ENCODE data around the gene IGFL3. TPM values are rescaled to one million over a fixed set of nuclear protein-coding genes. Genes with fewer than 3 reads are reported as not detected.
A peak's percentile ranks its signal among the peaks of the same experiment; 100 is the strongest.
"Not testable (repeated sequence)": the region's sequence is repeated elsewhere in the genome, so short reads cannot be mapped to it uniquely, and the experiment has no call there.

IGFL3 gene
- total RNA-seq, 1 donor from 2014 or later: not detected

GRCh38 chr19:46131485-46132143, 7.1 kb upstream of the IGFL3 start:
- intact Hi-C loops (cut with micrococcal nuclease): no loop called here
- no peak for DNase-seq
- ATAC-seq: no peak

DNA sequence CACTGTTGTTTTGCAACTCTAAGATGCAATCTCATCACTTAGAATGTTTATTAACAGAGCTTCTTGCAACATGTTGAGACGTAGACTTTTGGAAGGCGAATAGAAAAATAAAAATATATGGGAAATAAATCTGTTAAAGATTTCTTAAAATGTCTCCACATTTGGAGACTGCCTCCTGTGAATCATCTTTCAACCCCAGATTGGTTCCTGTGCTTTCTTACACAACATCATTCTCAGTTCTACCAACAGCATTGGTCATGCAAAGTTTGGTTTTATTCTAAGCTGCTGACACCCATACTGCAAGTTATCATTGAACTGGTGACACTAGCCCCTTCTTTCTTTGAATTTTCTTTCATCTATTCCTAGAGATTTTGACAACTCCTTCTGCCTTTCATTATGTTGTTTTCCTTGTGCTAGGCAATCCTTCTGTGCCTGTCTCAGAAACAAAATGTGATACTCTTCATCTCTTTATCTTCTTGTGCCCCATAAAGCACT, 1.6 kb upstream of the IGFL3 start:
- intact Hi-C loops (cut with micrococcal nuclease): no loop called here
- no peak for ATAC-seq

DNA sequence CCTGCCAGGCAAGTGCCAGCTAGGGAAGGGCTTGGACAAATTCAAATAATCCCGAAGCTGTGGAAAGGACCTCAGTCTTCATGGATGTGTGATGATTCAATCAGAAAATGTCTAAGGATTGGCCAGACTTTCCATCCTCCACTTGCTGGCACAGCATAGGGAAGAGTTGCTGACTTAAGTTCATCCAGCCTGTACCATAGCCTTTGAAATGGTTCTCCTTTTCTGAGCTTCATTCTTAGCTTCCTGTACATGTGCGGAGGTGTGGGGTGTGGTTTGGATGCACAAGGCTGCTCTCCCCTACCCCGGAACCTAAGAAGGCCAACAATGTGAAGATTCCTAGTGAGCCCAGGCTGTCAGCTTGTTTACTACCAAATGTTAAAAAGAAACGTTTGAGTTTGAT, 959 bp upstream of the IGFL3 start:
- ATAC-seq (peak; percentile 23), DNase-seq (no peak)
- intact Hi-C loops (cut with micrococcal nuclease): no loop called here

More for the DNA sequence above, 1.6 kb upstream of the IGFL3 start:
- DNase-seq: no peak

- ATAC-seq (no peak), DNase-seq (no peak)
- intact Hi-C loops (cut with micrococcal nuclease): no loop called here
These were observed 6.4 kb downstream of the IGFL3 start for GRCh38 chr19:46118136-46118535.

DNA sequence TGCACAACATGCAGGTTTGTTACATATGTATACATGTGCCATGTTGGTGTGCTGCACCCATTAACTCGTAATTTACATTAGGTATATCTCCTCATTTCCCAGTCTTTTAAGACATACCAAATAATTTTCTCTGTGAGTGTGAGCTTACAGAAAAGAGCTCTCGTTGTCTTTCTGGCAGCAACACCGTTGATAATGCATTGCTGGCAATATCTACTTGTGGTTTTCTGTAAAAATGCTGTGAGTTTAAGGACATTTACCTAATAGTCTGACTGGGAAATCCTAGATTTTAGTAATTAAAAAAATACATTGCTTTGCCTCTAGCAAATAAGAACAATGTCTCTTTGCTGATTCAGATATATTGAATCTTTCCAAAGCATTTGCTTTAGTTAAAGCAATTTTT, 8.4 kb downstream of the IGFL3 start:
- DNase-seq (no peak), ATAC-seq (no peak)
- intact Hi-C loops (cut with micrococcal nuclease): no loop called here

DNA sequence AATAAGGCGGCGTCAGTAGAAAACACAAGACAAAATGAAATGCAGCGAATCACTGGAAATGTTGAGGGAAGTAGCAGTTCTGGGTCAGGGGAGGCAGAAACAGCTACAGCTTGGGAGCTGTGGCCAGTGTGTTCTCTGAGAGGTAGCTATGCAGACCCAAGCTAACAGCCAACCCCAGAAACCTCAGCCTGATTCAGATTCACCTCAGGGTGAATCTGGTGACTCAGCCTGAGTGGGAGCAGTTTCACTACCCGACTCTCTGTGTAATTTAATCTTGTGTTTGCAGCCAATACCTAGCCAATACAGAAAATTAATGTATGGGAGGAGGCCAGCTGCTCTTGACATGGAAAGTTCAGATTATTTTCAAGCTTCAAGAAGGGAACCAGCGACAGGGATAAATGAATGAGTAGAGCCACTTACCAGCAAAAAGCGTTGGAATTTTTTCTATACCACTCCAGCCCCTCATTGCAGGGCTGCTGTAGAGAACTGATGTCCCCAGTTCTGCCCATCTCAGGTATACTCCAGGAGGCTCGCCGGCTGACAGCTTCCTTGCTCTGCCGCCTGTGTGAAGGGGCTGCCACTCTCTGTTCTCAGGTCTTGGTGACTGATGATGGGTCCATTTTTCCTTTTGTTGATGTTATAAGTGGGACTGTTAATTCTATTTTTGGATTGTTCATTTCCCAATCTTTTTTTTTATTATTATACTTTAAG, 8.9 kb downstream of the IGFL3 start:
- ATAC-seq (no peak), DNase-seq (no peak)
- intact Hi-C loops (cut with micrococcal nuclease): no loop called here

DNA sequence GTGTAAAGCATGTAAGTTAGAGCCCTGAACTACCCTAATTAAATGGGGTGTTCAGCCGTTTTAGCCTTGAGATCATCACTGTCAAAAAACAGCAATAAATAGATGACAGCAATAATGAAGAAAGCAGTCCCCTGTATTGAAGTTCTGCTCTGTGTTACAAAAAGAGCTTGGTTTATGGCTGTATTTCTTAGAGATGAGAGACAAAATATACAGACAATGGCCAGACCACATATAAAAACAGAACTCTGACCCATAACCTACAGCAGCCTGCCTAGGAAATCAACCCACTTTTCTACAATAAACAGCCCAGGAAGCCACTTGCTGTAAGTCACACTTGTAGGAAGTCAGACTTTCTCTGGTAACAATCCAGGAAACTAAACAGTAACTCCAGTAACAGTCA, 10.8 kb downstream of the IGFL3 start:
- ATAC-seq (no peak), DNase-seq (no peak)
- intact Hi-C loops (cut with micrococcal nuclease): no loop called here

- intact Hi-C loops (cut with micrococcal nuclease): no loop called here
- no peak for DNase-seq
- ATAC-seq: no peak
These were observed 12.0 kb downstream of the IGFL3 start for GRCh38 chr19:46112527-46112926.

GRCh38 chr19:46111376-46111775, 13.1 kb downstream of the IGFL3 start:
- intact Hi-C loops (cut with micrococcal nuclease): no loop called here
- ATAC-seq: no peak
- DNase-seq: no peak

GRCh38 chr19:46109876-46110275, 14.6 kb downstream of the IGFL3 start:
- DNase-seq (no peak), ATAC-seq (no peak)
- intact Hi-C loops (cut with micrococcal nuclease): no loop called here

- intact Hi-C loops (cut with micrococcal nuclease): no loop called here
- DNase-seq (no peak), ATAC-seq (no peak)
These were observed 17.1 kb downstream of the IGFL3 start for GRCh38 chr19:46107371-46107770.

GRCh38 chr19:46102333-46102732, 22.2 kb downstream of the IGFL3 start:
- intact Hi-C loops (cut with micrococcal nuclease); ATAC-seq; DNase-seq: not testable (repeated sequence)

DNA sequence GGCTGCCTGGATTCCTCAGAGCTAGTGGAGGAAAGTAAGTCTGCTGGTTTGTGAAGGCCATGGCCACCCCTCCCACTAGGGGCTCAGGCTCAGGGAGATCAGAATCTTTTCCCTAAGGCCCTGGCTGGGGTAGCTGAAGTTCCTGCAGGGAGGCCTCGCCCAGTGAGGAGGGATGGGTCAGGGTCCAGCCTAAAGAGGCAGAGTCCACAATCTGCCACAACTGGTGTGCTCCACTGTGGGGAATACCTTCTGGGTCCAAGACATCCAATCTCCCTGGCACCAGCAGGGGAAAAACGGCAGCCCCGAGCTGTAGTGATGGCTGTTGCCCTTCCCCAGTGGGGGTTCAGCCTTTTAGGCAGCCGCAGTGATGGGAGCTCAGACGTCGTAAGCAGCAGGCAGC, 23.2 kb downstream of the IGFL3 start:
- intact Hi-C loops (cut with micrococcal nuclease): no loop called here
- no peak for DNase-seq
- ATAC-seq: no peak

GRCh38 chr19:46100344-46100743, 24.1 kb downstream of the IGFL3 start:
- no peak for DNase-seq
- intact Hi-C loops (cut with micrococcal nuclease): no loop called here
- ATAC-seq: no peak

DNA sequence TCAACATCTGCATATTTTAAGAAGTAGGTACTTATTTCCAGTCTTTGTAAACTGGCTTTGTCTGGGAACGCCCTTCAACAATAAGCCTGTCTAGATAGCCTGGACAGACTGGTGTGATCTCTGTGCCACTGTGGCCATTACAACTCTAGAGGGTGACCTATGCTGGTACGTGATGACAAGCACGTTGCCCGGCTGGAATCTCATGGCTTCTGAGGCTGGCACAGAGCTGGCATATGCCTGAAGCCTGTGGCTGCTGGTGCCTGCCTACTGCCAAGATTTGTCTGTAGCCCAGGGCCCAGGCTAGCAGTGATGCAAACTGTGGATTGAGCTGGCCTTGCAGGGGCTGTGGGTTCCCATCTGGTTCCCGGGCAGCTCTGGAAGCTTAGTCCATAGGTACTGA, 34.0 kb downstream of the IGFL3 start:
- intact Hi-C loops (cut with micrococcal nuclease): no loop called here
- ATAC-seq (no peak), DNase-seq (no peak)

GRCh38 chr19:46089432-46089831, 35.1 kb downstream of the IGFL3 start:
- intact Hi-C loops (cut with micrococcal nuclease): no loop called here
- DNase-seq (no peak), ATAC-seq (no peak)

- intact Hi-C loops (cut with micrococcal nuclease): no loop called here
- ATAC-seq (no peak), DNase-seq (no peak)
These were observed 36.4 kb downstream of the IGFL3 start for GRCh38 chr19:46088101-46088500.

GRCh38 chr19:46085888-46086287, 38.6 kb downstream of the IGFL3 start:
- no peak for ATAC-seq
- no peak for DNase-seq
- intact Hi-C loops (cut with micrococcal nuclease): no loop called here

DNA sequence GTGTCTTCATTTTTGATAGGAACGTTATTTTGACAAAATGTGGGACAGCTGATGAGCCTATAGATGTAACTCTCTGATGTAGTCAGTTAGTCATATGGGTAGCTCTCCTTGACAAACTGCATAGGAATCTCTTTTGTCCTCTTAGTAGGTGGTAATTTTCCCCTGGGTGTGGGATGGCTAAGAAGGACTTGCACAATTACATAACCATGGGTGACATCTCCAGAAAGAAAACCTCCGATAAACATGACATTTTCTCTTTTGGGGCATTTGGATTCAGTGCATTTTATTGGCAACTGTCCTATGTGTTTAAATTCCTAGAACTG, 41.8 kb downstream of the IGFL3 start:
- intact Hi-C loops (cut with micrococcal nuclease): loop anchor here (5.0 kb wide), 1 partner anchor 180 kb away; no protein-coding TSS in a partner anchor
- ATAC-seq: no peak

DNA sequence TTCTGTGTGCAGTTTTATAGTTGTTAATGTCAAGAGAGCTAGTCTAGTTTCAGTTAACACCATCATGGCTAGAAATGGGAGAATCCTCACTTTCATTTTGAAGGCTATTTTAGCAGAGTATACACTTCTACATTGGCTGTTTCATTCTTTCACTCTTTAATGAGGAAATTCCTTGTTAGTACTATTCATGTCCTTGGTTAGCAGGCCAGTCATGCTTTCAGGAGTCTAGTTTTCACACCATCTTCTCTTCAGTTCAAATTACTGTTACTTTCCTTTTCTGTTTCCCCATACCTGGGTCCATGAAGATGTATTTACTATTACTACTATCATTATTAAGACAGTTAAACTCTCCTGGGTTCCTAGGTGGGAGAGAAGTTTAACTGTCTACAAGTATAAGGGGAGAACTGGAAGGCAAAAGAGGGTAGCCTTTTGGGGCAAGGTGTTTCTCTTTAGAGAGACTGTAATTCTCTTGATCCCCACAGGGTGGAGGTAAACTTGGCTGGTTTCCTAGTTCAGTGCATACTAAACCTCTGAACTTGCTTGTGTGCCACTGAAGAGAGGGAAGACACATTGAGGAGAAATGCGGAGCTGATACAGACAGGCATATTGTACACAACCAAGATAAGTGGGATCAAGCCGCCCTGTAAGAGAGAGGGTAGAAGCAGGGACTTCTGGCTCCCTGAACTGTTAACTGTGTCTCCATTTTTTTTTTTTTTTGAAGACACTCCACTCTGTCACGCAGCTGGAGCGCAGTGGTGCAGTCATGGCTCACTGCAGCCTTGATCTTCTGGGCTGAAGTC, 42.4 kb downstream of the IGFL3 start:
- DNase-seq (no peak), ATAC-seq (peak; percentile 47)
- intact Hi-C loops (cut with micrococcal nuclease): loop anchor here (5.0 kb wide), 1 partner anchor 180 kb away; no protein-coding TSS in a partner anchor

More for the DNA sequence above, 41.8 kb downstream of the IGFL3 start:
- no peak for DNase-seq
